GM19043 (cell line): ENCODE data around the gene C1orf115.
A peak's percentile ranks its signal among the peaks of the same experiment; 100 is the strongest.
"Not testable (repeated sequence)": the region's sequence is repeated elsewhere in the genome, so short reads cannot be mapped to it uniquely, and the experiment has no call there.

Experiments used
- ATAC-seq: cut with Tn5 transposase; IDR thresholded peaks from one replicate; pipeline ENCODE4 v1.9.1; 2021; ENCODE audit warnings: low read depth; ENCODE audit not compliant: unreplicated experiment

The C1orf115 gene

GRCh38 chr1:220717800-220718640, 27.9 kb downstream of the C1orf115 start:
- ATAC-seq, result peak; percentile 77

- ATAC-seq, result not testable (repeated sequence)
Observed at GRCh38 chr1:220721266-220721665, 31.1 kb downstream of the C1orf115 start.

- no peak for ATAC-seq
Observed at GRCh38 chr1:220726634-220727033, 36.5 kb downstream of the C1orf115 start.

GRCh38 chr1:220727519-220727918, 37.4 kb downstream of the C1orf115 start:
- no peak for ATAC-seq

GRCh38 chr1:220730486-220730885, 40.3 kb downstream of the C1orf115 start:
- no peak for ATAC-seq

GRCh38 chr1:220732137-220732536, 42.0 kb downstream of the C1orf115 start:
- no peak for ATAC-seq

GRCh38 chr1:220732621-220733020, 42.5 kb downstream of the C1orf115 start:
- no peak for ATAC-seq

- ATAC-seq, result peak; percentile 87
Observed at GRCh38 chr1:220733086-220733601, 43.0 kb downstream of the C1orf115 start.

GRCh38 chr1:220734571-220735326, 44.6 kb downstream of the C1orf115 start:
- no peak for ATAC-seq

GRCh38 chr1:220736283-220736682, 46.1 kb downstream of the C1orf115 start:
- not testable (repeated sequence) for ATAC-seq

- no peak for ATAC-seq
Observed at GRCh38 chr1:220741349-220741748, 51.2 kb downstream of the C1orf115 start.

- ATAC-seq, result no peak
Observed at GRCh38 chr1:220741825-220742224, 51.7 kb downstream of the C1orf115 start.

GRCh38 chr1:220742520-220742919, 52.4 kb downstream of the C1orf115 start:
- no peak for ATAC-seq

GRCh38 chr1:220746851-220747250, 56.7 kb downstream of the C1orf115 start:
- no peak for ATAC-seq

- no peak for ATAC-seq
Observed at GRCh38 chr1:220747437-220748088, 57.4 kb downstream of the C1orf115 start.

GRCh38 chr1:220748089-220748934, 58.1 kb downstream of the C1orf115 start, which contains the start of gene MTARC2:
MTARC2 (plus strand) TSS chr1:220748322; CDS start chr1:220748532, 210 bp downstream.
- peak; percentile 65 for ATAC-seq
